Activated B cell treated with CpG ODN at 0.5 μM for 24 hours (primary cell): Measurements from ENCODE around the gene B3GNT5. TPM values are rescaled to one million over a fixed set of nuclear protein-coding genes. Genes with fewer than 3 reads are reported as not detected.

Experiments used
- ATAC-seq: fragments of 200-7000 bp; cut with Tn5 transposase; one replicate; pipeline ENCODE4 v1.10.0; 2021; ENCODE audit warnings: low read depth, mild to moderate bottlenecking, moderate library complexity
- CTCF ChIA-PET: fragments of 350-600 bp; sonication (Branson Sonifier 250); formaldehyde crosslinking; loops from one replicate; lab custom pipeline; 2021; ENCODE audit warnings: antibody characterized with exemption; lab: Charles Lee
- POLR2A ChIA-PET: fragments of 350-600 bp; sonication (Branson Sonifier 250); formaldehyde crosslinking; loops from one replicate; lab custom pipeline; 2021; ENCODE audit warnings: antibody characterized with exemption; lab: Charles Lee
- DNase-seq: peaks from one replicate; pipeline ENCODE4 v3.0.0; 2022
- H3K27ac Mint-ChIP-seq: one replicate; pipeline ENCODE4 v1.8.0; 2020; ENCODE audit warnings: mixed read lengths
- H3K27me3 Mint-ChIP-seq: one replicate; pipeline ENCODE4 v1.8.0; 2021; ENCODE audit warnings: mixed read lengths
- H3K36me3 Mint-ChIP-seq: one replicate; pipeline ENCODE4 v1.8.0; 2021; ENCODE audit warnings: low read depth, mixed read lengths
- H3K4me1 Mint-ChIP-seq: one replicate; pipeline ENCODE4 v1.8.0; 2021; ENCODE audit warnings: mixed read lengths
- H3K4me3 Mint-ChIP-seq: one replicate; pipeline ENCODE4 v1.8.0; 2020; ENCODE audit warnings: mild to moderate bottlenecking, mixed read lengths
- H3K9me3 Mint-ChIP-seq: one replicate; pipeline ENCODE4 v1.8.0; 2020; ENCODE audit warnings: mixed read lengths
- CTCF ChIP-seq: fragments of 200-600 bp; IDR thresholded peaks from one replicate; pipeline ENCODE4 v1.8.0; 2022; ENCODE audit warnings: antibody characterized with exemption, mild to moderate bottlenecking
- intact Hi-C: fragments of 100-400 bp; cut with micrococcal nuclease; formaldehyde crosslinking; loops from one replicate; pipeline ENCODE4 v1.15.1; 2024
- total RNA-seq: library from RNA; stranded (reverse); gene quantifications from 2 replicates; pipeline ENCODE4 v1.2.3, GENCODE V29; 2022

The B3GNT5 gene
- total RNA-seq, 1 donor from 2014 or later, result 0.38 TPM

DNA sequence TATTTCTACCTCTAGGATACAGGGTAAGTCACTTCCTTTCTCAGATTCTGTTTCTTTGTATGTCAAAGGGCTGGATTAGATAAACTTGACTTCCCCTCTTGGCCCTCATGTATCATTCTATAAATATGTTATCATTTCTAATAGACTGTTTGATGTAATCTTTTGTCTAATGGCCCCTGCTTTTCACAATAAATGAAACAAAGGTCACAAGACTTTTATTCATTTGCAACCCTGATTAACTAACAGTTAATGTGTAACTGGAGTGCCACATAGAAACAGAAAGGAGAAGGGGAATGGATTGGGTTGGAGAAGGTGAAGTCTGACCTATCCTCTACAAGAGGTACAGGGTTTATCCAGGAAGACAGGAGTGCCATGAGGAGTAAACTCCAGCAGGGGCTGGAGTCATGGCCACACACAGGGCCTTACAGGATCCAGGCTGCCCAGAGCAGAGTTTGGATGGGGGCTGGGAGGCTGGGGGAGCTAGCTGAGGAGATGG is 8.0 kb upstream of the B3GNT5 start:
- Mint-ChIP-seq H3K27ac (no peak overlapping the region), H3K9me3 (peaks cover 20% of the 10 kb centered on the region), H3K27me3 (peaks cover 44% of the 10 kb centered on the region), H3K4me3 (no peak overlapping the region), H3K36me3 (peaks cover 4% of the 10 kb centered on the region), H3K4me1 (no peaks in the 10 kb centered on the region)
- no peak for DNase-seq
- intact Hi-C loops, result no loop called here
- no peak for ATAC-seq
- ChIA-PET POLR2A (no interaction called here), CTCF (no interaction called here)
- TF ChIP-seq CTCF, result no peak

DNA sequence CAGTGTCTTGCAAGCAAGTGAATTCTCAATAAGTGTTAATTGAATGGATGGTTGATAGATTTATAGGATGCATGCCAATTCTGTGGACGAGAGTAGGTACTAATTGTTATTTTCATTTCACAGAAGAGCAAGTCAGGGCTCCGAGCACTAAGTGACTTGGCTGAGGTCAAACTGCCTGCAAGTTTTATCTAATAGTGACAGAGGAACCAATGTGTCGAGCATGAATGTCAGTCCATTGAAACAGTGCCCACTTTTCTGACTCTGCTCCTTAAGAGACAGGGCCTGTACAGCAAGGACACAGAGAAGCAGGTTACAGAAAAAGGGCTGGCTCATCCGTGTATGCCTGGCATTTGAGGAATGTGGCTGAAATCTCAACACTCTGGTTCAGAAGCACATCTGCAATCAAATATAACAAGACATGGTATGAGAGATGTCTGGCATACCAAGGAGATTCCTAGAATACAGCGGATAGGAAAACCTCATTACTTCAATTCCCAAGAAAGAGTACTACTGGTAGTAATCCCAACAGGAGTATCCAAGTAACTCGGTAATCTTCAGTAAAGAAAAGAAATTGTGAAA is 6.0 kb upstream of the B3GNT5 start:
- CTCF ChIA-PET, result no interaction called here
- Mint-ChIP-seq H3K9me3 (peaks cover 7% of the 10 kb centered on the region), H3K27ac (no peak overlapping the region), H3K27me3 (peaks cover 35% of the 10 kb centered on the region), H3K4me3 (no peak overlapping the region), H3K36me3 (no peaks in the 10 kb centered on the region), H3K4me1 (no peaks in the 10 kb centered on the region)
- intact Hi-C loops, result no loop called here
- POLR2A ChIA-PET, result no interaction called here
- ATAC-seq (no peak), DNase-seq (no peak)
- TF ChIP-seq CTCF, result no peak

DNA sequence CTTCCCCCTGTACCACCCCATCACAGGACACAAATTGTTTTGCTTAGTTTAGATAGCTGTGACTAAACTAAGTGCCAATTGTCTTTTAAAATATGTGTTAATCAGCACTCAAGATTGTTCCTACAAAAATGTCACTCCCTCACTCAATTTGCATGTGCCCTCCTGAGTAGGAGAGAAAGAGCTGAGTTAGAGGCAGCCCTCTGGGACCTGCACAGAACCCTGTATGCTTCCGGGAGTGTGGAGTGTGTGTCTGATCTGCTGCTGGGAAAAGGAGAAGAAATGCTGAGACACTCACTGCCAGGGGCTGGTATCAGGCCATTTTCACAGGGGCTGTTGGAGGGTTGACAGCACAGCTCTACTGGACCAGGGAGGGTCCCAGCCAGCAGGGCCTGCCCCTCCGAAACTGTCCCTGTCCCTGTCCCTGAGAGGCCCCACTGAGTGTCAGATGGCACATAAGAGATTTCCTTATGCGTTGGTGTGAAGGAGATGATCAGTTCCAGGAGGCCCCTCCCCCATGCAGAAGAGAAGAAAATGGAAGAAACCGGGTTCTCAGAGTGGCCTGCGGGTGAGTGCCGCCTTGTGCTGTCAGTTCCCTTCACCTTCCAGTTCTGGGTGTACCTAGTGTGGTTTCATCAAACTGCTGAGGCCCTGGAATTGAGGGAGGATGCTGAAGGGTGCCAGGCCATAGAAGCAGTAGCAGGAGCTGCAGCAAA is 3.9 kb upstream of the B3GNT5 start:
- H3K36me3 Mint-ChIP-seq, result no peaks in the 10 kb centered on the region
- CTCF ChIA-PET, result no interaction called here
- H3K27ac Mint-ChIP-seq, result no peak overlapping the region
- POLR2A ChIA-PET, result no interaction called here
- peaks cover 38% of the 10 kb centered on the region for H3K27me3 Mint-ChIP-seq
- intact Hi-C loops, result no loop called here
- H3K9me3 Mint-ChIP-seq, result no peaks in the 10 kb centered on the region
- no peak overlapping the region for H3K4me3 Mint-ChIP-seq
- DNase-seq (no peak), ATAC-seq (no peak)
- TF ChIP-seq CTCF, result no peak
- peaks cover 2% of the 10 kb centered on the region for H3K4me1 Mint-ChIP-seq

DNA sequence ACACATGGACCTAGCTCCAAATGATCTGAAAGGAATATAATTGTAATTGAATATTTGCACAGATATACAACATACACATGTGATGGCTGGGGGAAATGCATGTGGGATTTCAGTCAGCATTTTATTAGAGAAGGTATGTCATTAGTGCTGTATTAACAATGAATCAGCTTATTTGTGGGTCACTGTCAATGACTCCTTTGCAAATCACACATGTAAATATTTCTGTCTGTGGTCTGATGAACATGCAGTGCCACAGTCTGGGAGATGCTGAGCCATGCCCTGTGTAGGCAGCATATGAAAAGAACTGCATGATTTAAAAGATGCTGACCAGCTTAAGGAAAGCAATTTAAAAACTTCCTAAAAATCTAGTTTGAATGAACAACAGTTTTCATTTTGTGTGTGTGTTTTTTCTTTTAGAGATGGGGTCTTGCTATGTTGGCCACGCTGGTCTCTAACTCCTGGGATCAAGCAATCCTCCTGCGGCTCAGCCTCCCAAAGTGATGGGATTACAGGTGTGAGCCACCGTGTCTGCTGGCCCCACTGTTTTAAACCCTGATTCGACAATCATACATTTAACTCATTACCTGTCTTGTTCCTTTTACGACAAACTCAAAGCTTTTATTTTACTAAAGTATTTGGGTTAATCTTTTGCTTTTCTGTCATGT is 803 bp upstream of the B3GNT5 start:
- intact Hi-C loops, result loop anchor here (5.0 to 10.0 kb wide), 2 partner anchors 115 to 127 kb away; no protein-coding TSS in a partner anchor
- ATAC-seq, result no peak
- DNase-seq, result no peak
- TF ChIP-seq CTCF, result no peak
- ChIA-PET POLR2A (no interaction called here), CTCF (interaction anchor here (0.5 to 3.6 kb wide), 2 partner anchors 65 to 131 kb away, joined by 3 to 18 read pairs; no protein-coding TSS in a partner anchor)
- Mint-ChIP-seq H3K4me1 (peaks cover 4% of the 10 kb centered on the region), H3K4me3 (peak overlapping the region; percentile 69), H3K36me3 (no peaks in the 10 kb centered on the region), H3K27ac (no peak overlapping the region), H3K9me3 (no peaks in the 10 kb centered on the region), H3K27me3 (peaks cover 39% of the 10 kb centered on the region)
